Naive thymus-derived CD4-positive, alpha-beta T cell (primary cell): ENCODE measurements around the gene TAAR8. TPM values are rescaled to one million over a fixed set of nuclear protein-coding genes. Genes with fewer than 3 reads are reported as not detected.

Experiments
- polyA plus RNA-seq, 2 donors: library from polyadenylated mRNA; unstranded; fragments of 300-500 nt; fragmentation: Illumina TruSeq; gene quantifications; one replicate each; pipeline ENCODE4 v1.2.3, GENCODE V29; 2021
- total RNA-seq, 6 experiments: library from RNA in 5 of 6; stranded (reverse) in 5 of 6; gene quantifications; 1 replicate in 5 of 6; 2 replicates in 1 of 6; pipeline ENCODE4 v1.2.3 and lab custom pipeline; 2021 to 2026

Gene TAAR8
- total and polyA plus RNA-seq, 7 experiments from 2014 or later, result not detected

Other genes with a start within 250 kb of the TAAR8 start
- not detected for gene MOXD1, start 151.2 kb upstream of the TAAR8 start, total RNA-seq
- not detected for gene MOXD1, start 151.2 kb upstream of the TAAR8 start, polyA plus RNA-seq
- 10 to 100 TPM; 14.7 to 43.3 (median 24.0) TPM for gene STX7, start 39.6 kb upstream of the TAAR8 start, total RNA-seq
- gene STX7, start 39.6 kb upstream of the TAAR8 start, polyA plus RNA-seq, result 1 to 10 TPM; 8.6 to 9.5 TPM
- not detected for gene TAAR9, start 14.4 kb upstream of the TAAR8 start, total RNA-seq
- gene TAAR9, start 14.4 kb upstream of the TAAR8 start, polyA plus RNA-seq, result not detected
- not detected for gene TAAR6, start 17.6 kb downstream of the TAAR8 start, total RNA-seq
- gene TAAR6, start 17.6 kb downstream of the TAAR8 start, polyA plus RNA-seq, result not detected
- not detected for gene TAAR5, start 37.1 kb downstream of the TAAR8 start, total RNA-seq
- gene TAAR5, start 37.1 kb downstream of the TAAR8 start, polyA plus RNA-seq, result not detected
- gene TAAR2, start 71.6 kb downstream of the TAAR8 start, total RNA-seq, result not detected
- gene TAAR2, start 71.6 kb downstream of the TAAR8 start, polyA plus RNA-seq, result not detected
- gene TAAR1, start 106.5 kb downstream of the TAAR8 start, total RNA-seq, result not detected
- gene TAAR1, start 106.5 kb downstream of the TAAR8 start, polyA plus RNA-seq, result not detected
- gene VNN1, start 161.4 kb downstream of the TAAR8 start, total RNA-seq, result 1 to 10 TPM in 2 of 5 experiments, under 1 TPM in 1, not detected in 2; 0.11 to 8.4 (median 1.1) TPM
- gene VNN1, start 161.4 kb downstream of the TAAR8 start, polyA plus RNA-seq, result not detected
- gene VNN2, start 205.2 kb downstream of the TAAR8 start, total RNA-seq, result 10 to 100 TPM in 4 of 5 experiments, 1 to 10 TPM in 1; 9.7 to 47.0 (median 32.1) TPM
- 10 to 100 TPM; 43.6 to 52.3 TPM for gene VNN2, start 205.2 kb downstream of the TAAR8 start, polyA plus RNA-seq
- 10 to 100 TPM in 4 of 5 experiments, 1 to 10 TPM in 1; 5.7 to 16.4 (median 11.8) TPM for gene SLC18B1, start 246.0 kb downstream of the TAAR8 start, total RNA-seq
- 10 to 100 TPM; 17.8 to 18.3 TPM for gene SLC18B1, start 246.0 kb downstream of the TAAR8 start, polyA plus RNA-seq